A172 (cell line): ENCODE results near the gene SFTA2. TPM values are rescaled to one million over a fixed set of nuclear protein-coding genes. Genes with fewer than 3 reads are reported as not detected.
A peak's percentile ranks its signal among the peaks of the same experiment; 100 is the strongest.

Source experiments
- DNase-seq: peaks from one replicate; pipeline ENCODE4 v3.0.0-alpha.2; 2015; ENCODE audit warnings: low spot score
- total RNA-seq: library from RNA; depleted of rRNA; stranded (reverse); fragments of >200 nt; shearing (Covaris generic); gene quantifications from 2 replicates; pipeline ENCODE4 v1.2.3, GENCODE V29; 2014

SFTA2 gene
- total RNA-seq, 1 experiment from 2014 or later, result not detected

- no peak for DNase-seq
Observed at GRCh38 chr6:30889921-30890645, 41.9 kb downstream of the SFTA2 start.

- DNase-seq, result no peak
Observed at GRCh38 chr6:30889496-30889885, 42.5 kb downstream of the SFTA2 start.

- DNase-seq, result no peak
Observed at GRCh38 chr6:30888816-30889495, 43.0 kb downstream of the SFTA2 start.

GRCh38 chr6:30887901-30888815 lies 43.8 kb downstream of the SFTA2 start:
- peak; percentile 64 for DNase-seq

- no peak for DNase-seq
Observed at GRCh38 chr6:30886897-30887255, 45.1 kb downstream of the SFTA2 start.

- DNase-seq, result peak; percentile 89
Observed at GRCh38 chr6:30885999-30886896, 45.7 kb downstream of the SFTA2 start.

GRCh38 chr6:30885481-30885998 lies 46.4 kb downstream of the SFTA2 start:
- DNase-seq, result peak; percentile 33

- peak; percentile 42 for DNase-seq
Observed at GRCh38 chr6:30884521-30885480, 47.2 kb downstream of the SFTA2 start.

GRCh38 chr6:30883685-30884520 lies 48.1 kb downstream of the SFTA2 start, which contains the start of gene DDR1:
TSS of gene DDR1 (plus strand) at chr6:30884519. CDS start at chr6:30888730, 4,211 bp downstream.
- DNase-seq, result peak; percentile 32

GRCh38 chr6:30882759-30883684 lies 48.9 kb downstream of the SFTA2 start:
- no peak for DNase-seq

- DNase-seq, result no peak
Observed at GRCh38 chr6:30882204-30882758, 49.7 kb downstream of the SFTA2 start.

- no peak for DNase-seq
Observed at GRCh38 chr6:30881392-30882203, 50.4 kb downstream of the SFTA2 start.
